K562 (cell line): ENCODE measurements around the gene EPB41L2. TPM values are rescaled to one million over a fixed set of nuclear protein-coding genes. Genes with fewer than 3 reads are reported as not detected.

ENCODE experiments used
- ATAC-seq: fragments of 200-7000 bp; cut with Tn5 transposase; 3 replicates; pipeline ENCODE4 v1.9.1; 2020; ENCODE audit warnings: moderate library complexity
- BruUV-seq: library from RNA; stranded (reverse); fragments of 400-500 nt; replicated peaks from 2 replicates; lab custom pipeline; 2021; lab: Mats Ljungman, UMichigan
- CTCF ChIA-PET: fragments of 300-600 bp; formaldehyde crosslinking; extraction: SDS; loops from one replicate; lab custom pipeline; 2021; ENCODE audit warnings: low intra/inter-chr PET ratio; lab: Yijun Ruan, JAX
- POLR2A ChIA-PET: fragments of 300-600, 350-650 bp; sonication (Branson Sonifier 250); formaldehyde crosslinking; extraction: SDS; loops from one replicate; lab custom pipeline; 2021; ENCODE audit warnings: antibody characterized with exemption, inconsistent platforms; lab: Yijun Ruan, JAX
- DNase-seq, 4 experiments: peaks; one replicate each; pipeline versions ENCODE4 v3.0.0 to v3.0.0-alpha.2; 2011 to 2018; ENCODE audit warnings: low spot score in 3 of 4, mixed read lengths in 3 of 4; ENCODE audit errors: extremely low read depth in 1 of 4
- FAIRE-seq: peaks from 2 replicates; lab custom pipeline; 2011; peaks lifted over from hg19 to GRCh38; lab: Jason Lieb, UNC
- H2AFZ ChIP-seq: 2 replicates; pipeline ENCODE4 v1.6.0; 2011; ENCODE audit warnings: low read depth, low read length, control low read depth, inconsistent platforms
- H3K27ac ChIP-seq: fragments of 200-600 bp; 3 replicates; pipeline ENCODE4 v1.8.0; 2011; ENCODE audit warnings: low read depth, mild to moderate bottlenecking, control low read depth, inconsistent platforms, low read length, moderate library complexity, mixed read lengths; ENCODE audit errors: extremely low read depth
- H3K27me3 ChIP-seq, 2 experiments: fragments of 300-600 bp in 1 of 2; 2 replicates in 1 of 2; 3 replicates in 1 of 2; pipeline versions ENCODE4 v1.6.0 to v1.8.0; 2011; ENCODE audit warnings: inconsistent platforms in 2 of 2, low read length in 2 of 2, mild to moderate bottlenecking in 1 of 2, mixed read lengths in 1 of 2, moderate library complexity in 1 of 2; ENCODE audit not compliant: control insufficient read depth in 2 of 2, insufficient read depth in 2 of 2
- H3K36me3 ChIP-seq: fragments of 300-600 bp; 3 replicates; pipeline ENCODE4 v1.8.0; 2011; ENCODE audit warnings: mild to moderate bottlenecking, low read length, inconsistent platforms; ENCODE audit not compliant: control insufficient read depth, insufficient read depth
- H3K4me1 ChIP-seq, 2 experiments: fragments of 200-600 bp in 1 of 2; replicated peaks in 1 of 2; 2 replicates in 1 of 2; 3 replicates in 1 of 2; pipeline versions ENCODE4 v1.5.1 to v1.8.0; 2011; ENCODE audit warnings: inconsistent platforms in 2 of 2, low read length in 2 of 2, mild to moderate bottlenecking in 1 of 2, mixed read lengths in 1 of 2, moderate library complexity in 1 of 2; ENCODE audit not compliant: control insufficient read depth in 2 of 2, insufficient read depth in 2 of 2
- H3K4me2 ChIP-seq: 2 replicates; pipeline ENCODE4 v1.6.1; 2011; ENCODE audit warnings: low read length, control low read depth, inconsistent platforms, mixed read lengths; ENCODE audit not compliant: insufficient read depth
- H3K4me3 ChIP-seq: fragments of 200-600 bp; sonication (generic), shearing (Covaris generic); 2 replicates; pipeline ENCODE4 v1.5.1; 2016; ENCODE audit warnings: control low read depth, inconsistent platforms
- H3K79me2 ChIP-seq: fragments of 200-600 bp; 3 replicates; pipeline ENCODE4 v1.8.0; 2011; ENCODE audit warnings: low read length, inconsistent platforms; ENCODE audit not compliant: control insufficient read depth, insufficient read depth
- H3K9ac ChIP-seq, 2 experiments: 2 replicates each; pipeline versions ENCODE4 v1.6.0 to v1.6.1; 2011; ENCODE audit warnings: low read depth in 2 of 2, low read length in 2 of 2, control low read depth in 1 of 2, inconsistent platforms in 1 of 2, mild to moderate bottlenecking in 1 of 2, mixed read lengths in 1 of 2; ENCODE audit not compliant: insufficient read depth in 1 of 2
- H3K9me1 ChIP-seq: one replicate; pipeline ENCODE4 v1.6.0; 2011; ENCODE audit warnings: inconsistent platforms, mild to moderate bottlenecking, low read length, moderate library complexity; ENCODE audit not compliant: control insufficient read depth, insufficient read depth
- H3K9me3 ChIP-seq: replicated peaks from 2 replicates; pipeline ENCODE4 v1.5.1; 2011; ENCODE audit warnings: low read depth, low read length, inconsistent platforms; ENCODE audit not compliant: control insufficient read depth, insufficient read depth
- H4K20me1 ChIP-seq: replicated peaks from 2 replicates; pipeline ENCODE4 v1.6.1; 2011; ENCODE audit warnings: low read length, inconsistent platforms, mixed read lengths; ENCODE audit not compliant: control insufficient read depth, insufficient read depth
- CBX3 ChIP-seq, 2 experiments: IDR thresholded peaks; 1 replicate in 1 of 2; 2 replicates in 1 of 2; pipeline ENCODE4 v1.6.1; 2012; ENCODE audit warnings: inconsistent platforms in 2 of 2, low read length in 2 of 2, borderline replicate concordance in 1 of 2, control low read depth in 1 of 2
- ELF1 ChIP-seq: fragments of 200-800 bp; sonication (Bioruptor generic); IDR thresholded peaks from 2 replicates; pipeline ENCODE4 v1.6.1; 2016; ENCODE audit warnings: missing genetic modification characterization, missing compliant biosample characterization
- ELK3 ChIP-seq: fragments of 450-650 bp; formaldehyde crosslinking; IDR thresholded peaks from 2 replicates; pipeline ENCODE4 v1.4.0; 2020; ENCODE audit warnings: mild to moderate bottlenecking
- HDGF ChIP-seq: fragments of 450-650 bp; IDR thresholded peaks from 2 replicates; pipeline ENCODE4 v1.6.1; 2016
- NCOA4 ChIP-seq: fragments of 450-650 bp; IDR thresholded peaks from 2 replicates; pipeline ENCODE4 v1.6.1; 2018; ENCODE audit warnings: mild to moderate bottlenecking; ENCODE audit not compliant: partially characterized antibody
- RAD21 ChIP-seq, 2 experiments: fragments of 250-450 bp in 1 of 2; fragments of 450-650 bp in 1 of 2; sonication (Bioruptor Pico) in 1 of 2; formaldehyde crosslinking in 1 of 2; IDR thresholded peaks in 1 of 2; conservative IDR thresholded peaks in 1 of 2; 2 replicates each; pipeline versions ENCODE4 v1.4.0 to v1.8.0; 2020 to 2022; ENCODE audit warnings: mild to moderate bottlenecking in 2 of 2, moderate library complexity in 1 of 2
- YY1 ChIP-seq, 3 experiments: IDR thresholded peaks; 2 replicates each; pipeline ENCODE4 v1.6.1; 2011; ENCODE audit warnings: low read length in 2 of 3, mild to moderate bottlenecking in 2 of 3, moderate library complexity in 2 of 3, borderline replicate concordance in 1 of 3, control low read depth in 1 of 3, low read depth in 1 of 3; ENCODE audit not compliant: insufficient read depth in 3 of 3, insufficient replicate concordance in 2 of 3, control insufficient read depth in 1 of 3, insufficient read length in 1 of 3; ENCODE audit errors: extremely low read depth in 1 of 3
- ZC3H11A ChIP-seq: IDR thresholded peaks from 2 replicates; pipeline ENCODE4 v1.6.1; 2012; ENCODE audit warnings: low read depth, low read length, improper control_type of control experiment
- WGBS: fragments of 100-300 bp; shearing (Covaris generic); methylation state at CpG from one replicate; pipeline ENCODE4 v1.1.6; 2016; ENCODE audit warnings: low coverage, mixed read lengths; ENCODE audit not compliant: insufficient coverage; ENCODE audit errors: missing lambda C conversion rate; 5-methylcytosine and 5-hydroxymethylcytosine counted together
- in situ Hi-C: fragments of 300-500 bp; cut with MboI; formaldehyde crosslinking; loops from 4 replicates; pipeline ENCODE4 v1.15.0; 2018; ENCODE audit warnings: inconsistent platforms, mixed read lengths
- intact Hi-C: fragments of 100-400 bp; cut with micrococcal nuclease; formaldehyde crosslinking; loops from 2 replicates; pipeline ENCODE4 v1.14.2; 2022
- polyA plus RNA-seq, 8 experiments: library from polyadenylated mRNA; depleted of rRNA in 4 of 8; stranded (reverse) in 5 of 8; unstranded in 3 of 8; fragments of >200 nt; fragmentation: Nextera tagmentation in 2 of 8; fragmentation: Illumina TruSeq in 1 of 8; extraction: Ambion mirVana in 2 of 8; extraction: Trizol in 1 of 8; gene quantifications; 2 replicates each; pipeline versions ENCODE4 v1.2.1 to v1.2.3, GENCODE V29; 2011 to 2014; ENCODE audit warnings: inconsistent platforms in 1 of 8, missing spikeins in 1 of 8
- total RNA-seq, 7 experiments: library from RNA; depleted of rRNA in 6 of 7; stranded (reverse); fragments of >200 nt in 6 of 7; fragmentation: Illumina TruSeq in 2 of 7; extraction: Trizol in 2 of 7; gene quantifications; 2 replicates each; pipeline versions ENCODE4 v1.2.1 to v1.2.3, GENCODE V29; 2011 to 2021; ENCODE audit warnings: low replicate concordance in 1 of 7

Gene EPB41L2
- total and polyA plus RNA-seq, 9 of the 15 experiments (the other 6 are each of a cell fraction or from before 2014, with no cell fraction given): 5.1 to 53.6 (median 25.0) TPM

DNA sequence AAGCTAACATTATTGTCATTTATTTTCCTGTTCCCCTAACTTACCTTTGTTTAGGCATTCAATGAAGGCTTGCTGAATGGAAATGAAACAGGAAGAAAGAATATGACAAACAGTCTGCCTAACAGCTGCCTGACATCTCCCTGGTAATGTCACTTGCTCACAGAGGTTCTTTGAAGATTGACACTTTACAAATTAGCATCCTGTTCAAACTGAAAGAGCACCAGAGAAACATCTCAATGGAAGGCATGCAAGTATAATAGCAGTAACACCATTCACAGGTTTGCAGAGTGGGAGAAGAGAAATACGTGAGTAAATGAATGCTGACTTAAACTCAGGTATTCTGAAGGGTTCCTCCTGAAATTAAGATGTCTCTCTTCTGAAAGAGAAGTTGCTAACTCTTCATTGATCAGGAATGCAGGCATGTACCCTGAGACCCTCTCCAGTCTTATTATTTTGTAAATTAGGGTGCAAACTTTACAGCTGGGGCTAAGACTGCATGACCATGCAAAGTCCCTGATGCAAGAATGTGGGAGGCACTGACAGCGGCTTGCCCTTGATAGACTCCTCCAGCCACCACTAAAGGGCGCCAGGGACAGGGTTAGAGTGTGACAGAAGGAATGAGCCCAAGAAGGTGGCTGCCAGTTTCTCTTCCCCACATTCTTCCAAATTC is 237.1 kb downstream of the EPB41L2 start:
- no peaks in the 10 kb centered on the region for H3K9me3 ChIP-seq
- ATAC-seq (peak; percentile 69), FAIRE-seq (no peak), DNase-seq (no peak)
- H3K4me2 ChIP-seq: no peak overlapping the region
- 0% methylated on average over 3 of the region's 3 CpGs for WGBS
- in situ Hi-C loops: no loop called here
- H3K36me3 ChIP-seq: no peaks in the 10 kb centered on the region
- CTCF ChIA-PET: interaction anchor here (0.7 kb wide), 1 partner anchor 46 kb away, joined by 4 read pairs; no protein-coding TSS in a partner anchor
- no peak overlapping the region for H2AFZ ChIP-seq
- no TSS peak for BruUV-seq
- H3K79me2 ChIP-seq: no peaks in the 10 kb centered on the region
- H3K4me3 ChIP-seq: no peak overlapping the region
- no peaks in the 10 kb centered on the region for H4K20me1 ChIP-seq
- no peaks in the 10 kb centered on the region for H3K27me3 ChIP-seq
- TF ChIP-seq YY1 (IDR thresholded peaks at IDR 0.05; ENCODE audit: borderline replicate concordance in 1 of 3, control insufficient read depth in 1 of 3, extremely low read depth in 1 of 3, insufficient read depth in 3 of 3, insufficient read length in 1 of 3, insufficient replicate concordance in 2 of 3, low read depth in 1 of 3, low read length in 2 of 3) (no peak), ELF1 (tag) (no peak), CBX3 (IDR thresholded peaks at IDR 0.05; ENCODE audit: borderline replicate concordance in 1 of 2, low read length in 2 of 2) (no peak), RAD21 (CRISPR knock-in tag; conservative IDR thresholded peaks at IDR 0.05 in 1 of 2, IDR thresholded peaks at IDR 0.05 in 1 of 2) (0 out of 4 replicates have a peak, but pooled peaks of 1 of the 2 experiments have one; percentile 7), ZC3H11A (no peak), ELK3 (CRISPR knock-in tag) (no peak), HDGF (no peak), NCOA4 (no peak)
- intact Hi-C loops: no loop called here
- H3K27ac ChIP-seq: no peak overlapping the region
- no peak overlapping the region for H3K9ac ChIP-seq
- no peaks in the 10 kb centered on the region for H3K9me1 ChIP-seq
- H3K4me1 ChIP-seq: no peaks in the 10 kb centered on the region
- POLR2A ChIA-PET: interaction anchor here (0.7 kb wide), 1 partner anchor 15 kb away, joined by 3 read pairs; no protein-coding TSS in a partner anchor
